Stimulated activated CD8-positive, alpha-beta memory T cell treated with anti-CD3 and anti-CD28 coated beads, Interleukin-2, amount 100 ng/mL, for 48 hours (primary cell): ENCODE results near the gene SAXO1.
"Not testable (repeated sequence)": the region's sequence is repeated elsewhere in the genome, so short reads cannot be mapped to it uniquely, and the experiment has no call there.

Source experiments
- DNase-seq, 2 donors: peaks; one replicate each; pipeline ENCODE4 v3.0.0-alpha.2; 2020; ENCODE audit warnings: low read depth in 2 of 2

The SAXO1 gene

GRCh38 chr9:18970393-18970792 lies 62.6 kb downstream of the SAXO1 start:
- no peak for DNase-seq

DNA sequence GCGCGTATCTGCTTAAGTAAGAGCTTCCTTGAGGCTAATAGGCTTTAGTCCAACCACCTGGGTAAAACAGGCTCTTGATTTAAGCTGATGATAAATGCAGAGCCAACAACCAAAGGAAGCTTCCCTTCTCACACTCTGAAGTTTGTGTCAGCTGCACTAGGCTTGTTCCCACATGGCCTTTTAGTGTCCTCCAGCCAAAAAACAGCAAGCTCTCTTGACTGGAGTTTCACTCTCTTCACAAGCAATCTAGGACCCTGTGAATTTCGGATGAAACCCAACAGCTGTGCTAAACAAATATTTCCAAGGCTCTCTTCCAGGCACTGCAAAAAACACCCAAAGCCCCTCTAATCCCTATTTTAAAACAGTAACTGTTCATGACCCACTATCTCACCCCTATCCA lies 63.9 kb downstream of the SAXO1 start:
- DNase-seq = no peak

- no peak for DNase-seq
Observed at GRCh38 chr9:18955626-18956025, 77.4 kb downstream of the SAXO1 start.

GRCh38 chr9:18951936-18952335 lies 81.1 kb downstream of the SAXO1 start:
- DNase-seq = no peak

GRCh38 chr9:18947892-18948339 lies 85.1 kb downstream of the SAXO1 start:
- no peak for DNase-seq

DNA sequence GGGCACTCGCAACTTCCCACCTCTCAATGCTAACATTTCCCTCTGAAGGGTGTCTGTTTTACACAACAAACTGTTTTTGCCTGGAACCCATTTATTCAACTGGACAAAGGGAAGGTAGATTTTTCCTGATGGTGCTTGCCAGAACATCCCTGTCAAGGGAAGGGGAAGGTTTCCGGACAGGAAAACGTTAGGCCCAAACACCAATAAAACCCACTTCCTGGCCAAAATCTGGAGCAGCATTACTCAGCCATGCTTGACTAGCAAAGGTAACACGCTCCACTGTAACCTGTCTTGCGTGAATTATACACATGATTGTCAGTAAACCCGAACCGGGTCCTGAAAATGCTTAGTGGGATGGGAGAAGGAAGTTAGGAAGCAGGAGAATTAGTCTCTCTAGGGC lies 90.2 kb downstream of the SAXO1 start:
- DNase-seq = no peak

DNA sequence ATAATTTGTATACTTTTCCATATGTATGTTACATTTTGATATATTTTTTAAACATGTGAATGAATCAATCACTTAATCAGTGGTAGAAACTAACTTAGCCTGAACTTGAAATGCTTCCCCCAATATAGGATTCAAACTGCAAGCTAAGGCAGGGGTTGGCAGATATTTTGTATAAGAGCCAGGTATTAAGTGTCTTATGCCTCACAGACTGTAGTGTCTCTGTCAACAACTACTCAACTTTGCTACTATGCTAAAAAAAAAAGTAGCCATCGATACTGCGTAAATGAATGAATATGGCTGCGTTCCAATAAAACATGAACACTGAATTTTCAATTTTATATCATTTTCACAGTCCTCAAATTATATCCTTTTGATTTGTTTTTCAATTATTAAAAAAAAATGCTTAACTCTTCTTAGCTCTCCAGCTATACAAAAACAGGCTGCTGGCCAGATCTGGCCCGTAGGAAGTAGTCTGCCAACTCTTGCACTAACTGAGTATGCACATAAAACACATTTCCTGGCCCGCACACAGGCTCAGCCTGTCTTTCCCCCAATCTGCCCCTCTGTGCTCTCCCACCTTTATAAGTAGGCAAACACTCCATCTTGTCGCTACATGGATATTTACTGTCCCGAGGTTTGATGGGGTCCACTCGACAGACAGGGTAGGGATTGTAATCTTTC lies 91.8 kb downstream of the SAXO1 start:
- DNase-seq = no peak

DNA sequence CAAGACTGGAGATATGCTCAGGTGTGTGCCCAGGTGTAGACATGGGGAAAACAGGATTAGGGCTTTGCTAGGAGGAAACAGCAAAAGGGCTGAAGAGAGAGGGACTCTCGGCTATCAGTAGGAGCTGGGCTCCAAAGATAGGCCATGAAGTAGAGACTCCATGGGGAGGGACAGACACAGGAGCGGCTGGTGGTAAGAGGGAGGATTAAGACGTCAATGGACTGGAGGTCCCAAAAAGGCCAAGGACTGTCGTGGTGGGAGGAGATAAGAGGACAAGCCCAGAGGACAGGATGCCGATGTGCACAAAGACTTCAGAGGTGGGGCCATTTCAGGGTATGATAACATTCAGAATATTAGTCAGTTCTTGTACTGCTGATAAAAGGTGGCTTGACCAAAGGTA lies 93.1 kb downstream of the SAXO1 start:
- no peak for DNase-seq

DNA sequence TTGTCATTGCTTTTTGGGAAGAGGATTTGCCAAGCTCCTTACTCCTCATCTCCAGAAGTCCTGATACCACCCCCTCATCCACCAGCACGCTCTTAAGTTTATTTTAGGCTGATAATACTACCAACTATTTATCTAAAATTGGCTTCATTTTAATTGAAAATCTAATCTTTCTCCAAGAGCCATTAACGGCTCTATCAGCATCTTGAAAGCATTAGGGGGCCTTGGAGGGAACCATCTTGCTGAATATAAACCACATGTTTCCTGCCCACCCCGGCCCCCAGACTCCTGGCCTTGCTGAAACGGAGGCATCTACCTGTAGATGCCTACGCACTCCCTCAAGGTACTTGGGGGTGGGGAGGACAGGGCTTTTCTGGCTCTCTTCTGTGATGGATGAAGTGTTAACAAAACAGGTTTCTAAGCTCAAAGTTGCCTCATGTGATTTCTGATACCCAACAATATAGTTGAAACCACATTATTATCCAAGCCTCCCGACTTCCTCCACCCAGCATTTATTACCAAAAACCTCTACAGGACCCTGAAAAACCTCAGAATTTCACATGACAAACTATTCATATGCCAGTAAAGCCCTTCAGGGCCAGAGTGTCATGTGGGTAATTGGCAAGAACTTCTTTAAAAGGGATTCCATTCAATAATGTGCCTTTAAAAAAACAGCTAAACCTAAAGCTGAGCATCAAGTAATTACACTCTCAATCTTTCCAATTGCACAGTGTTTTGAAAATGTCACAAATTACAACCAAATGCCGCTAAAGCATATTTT lies 96.7 kb downstream of the SAXO1 start:
- DNase-seq = no peak

GRCh38 chr9:18935541-18935940 lies 97.5 kb downstream of the SAXO1 start:
- DNase-seq = no peak

GRCh38 chr9:18930611-18931010 lies 102.4 kb downstream of the SAXO1 start:
- DNase-seq = not testable (repeated sequence)

GRCh38 chr9:18928711-18929110 lies 104.3 kb downstream of the SAXO1 start:
- DNase-seq = no peak

DNA sequence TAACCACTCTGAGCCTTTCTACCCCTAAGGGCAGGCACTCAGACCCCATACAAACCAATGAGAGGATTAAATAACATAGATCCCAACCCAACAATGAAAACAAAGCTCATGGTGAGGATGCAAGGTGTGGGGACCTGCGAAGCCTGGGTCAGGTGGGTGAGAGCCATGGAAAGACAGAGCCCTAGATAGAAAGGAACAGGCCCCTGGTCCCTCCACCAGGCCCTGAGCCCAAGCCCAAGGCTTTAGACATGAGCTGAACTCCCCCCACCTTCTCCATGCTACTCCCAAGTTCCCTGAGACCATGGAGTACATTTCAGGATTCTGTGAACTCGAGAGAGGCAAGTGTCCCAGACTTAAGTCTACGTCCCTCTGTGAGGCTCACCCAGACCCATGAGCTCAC lies 106.5 kb downstream of the SAXO1 start:
- DNase-seq = no peak

DNA sequence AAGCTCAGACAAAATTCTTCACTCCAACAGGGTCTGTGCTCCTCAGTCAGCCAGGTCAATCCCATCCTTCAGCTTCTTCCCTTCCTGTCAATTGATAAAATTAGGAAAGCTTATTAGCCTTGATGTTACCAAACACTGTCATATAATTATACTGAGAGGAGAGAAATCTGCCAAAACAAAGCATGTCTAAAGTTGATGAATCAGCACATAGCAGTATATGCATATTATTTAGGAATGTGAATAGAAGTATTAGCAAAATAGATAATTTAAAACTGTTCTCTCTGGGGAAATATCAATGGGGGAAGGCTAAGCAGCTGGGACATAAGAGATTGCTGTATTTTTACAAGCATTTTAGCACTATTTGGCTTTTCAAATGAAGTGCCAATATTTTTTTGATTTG lies 107.1 kb downstream of the SAXO1 start:
- DNase-seq = no peak

DNA sequence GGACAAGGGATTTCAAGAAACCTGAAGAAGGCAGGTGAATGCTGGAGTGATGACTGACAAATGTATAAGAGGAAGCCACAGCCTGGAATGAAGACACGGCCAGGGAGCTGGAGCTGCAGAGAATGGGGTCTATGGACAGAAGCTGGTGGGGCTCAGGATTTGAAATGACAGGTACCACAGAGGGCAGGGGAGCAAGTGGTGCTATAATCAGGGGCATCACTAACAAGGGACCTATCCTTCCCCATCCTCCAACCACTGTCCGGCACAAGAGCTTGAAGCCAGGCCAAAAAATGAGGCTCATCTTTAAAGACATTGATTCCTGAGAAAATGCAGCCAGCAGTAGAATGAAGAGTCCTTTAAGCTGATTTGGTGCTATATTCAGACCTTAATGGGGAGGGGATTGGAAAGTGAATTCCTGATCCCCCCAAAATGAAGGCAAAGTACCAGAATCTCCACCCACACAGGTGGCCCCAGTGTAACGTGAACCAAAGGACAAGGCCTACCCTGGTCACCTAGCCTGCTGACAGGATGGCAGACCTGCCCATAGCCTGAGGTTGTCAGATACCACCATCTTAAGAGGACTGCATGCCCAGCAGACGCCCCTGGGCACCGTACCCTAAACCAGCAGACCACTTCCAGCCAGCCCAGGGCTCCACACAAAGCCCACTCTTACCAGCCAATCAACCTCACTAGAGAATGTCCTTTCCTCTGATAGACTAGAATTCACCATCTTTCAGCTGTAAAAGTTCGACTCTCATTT lies 109.2 kb downstream of the SAXO1 start:
- no peak for DNase-seq

DNA sequence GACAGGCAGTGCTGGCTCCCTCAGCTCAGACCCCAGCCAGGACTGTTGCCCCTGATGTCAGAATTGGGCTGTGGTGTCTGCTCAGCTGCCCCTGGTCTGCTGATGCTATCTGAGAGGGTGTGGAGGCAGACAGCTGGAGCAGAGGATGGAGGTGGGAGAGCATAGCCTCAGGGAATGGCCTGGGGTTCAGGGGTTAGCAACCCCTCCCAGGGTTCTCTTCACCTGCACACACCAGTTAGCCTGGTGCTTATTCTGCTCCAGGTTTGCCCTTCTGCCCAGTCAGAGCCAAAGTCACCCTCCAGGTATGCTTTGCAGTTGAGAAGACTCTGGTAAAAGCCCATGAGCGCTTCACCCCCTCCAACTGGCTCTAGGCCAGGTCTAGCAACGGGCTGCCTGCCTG lies 109.8 kb downstream of the SAXO1 start:
- no peak for DNase-seq

- DNase-seq = no peak
Observed at GRCh38 chr9:18922161-18922885, 110.7 kb downstream of the SAXO1 start.

DNA sequence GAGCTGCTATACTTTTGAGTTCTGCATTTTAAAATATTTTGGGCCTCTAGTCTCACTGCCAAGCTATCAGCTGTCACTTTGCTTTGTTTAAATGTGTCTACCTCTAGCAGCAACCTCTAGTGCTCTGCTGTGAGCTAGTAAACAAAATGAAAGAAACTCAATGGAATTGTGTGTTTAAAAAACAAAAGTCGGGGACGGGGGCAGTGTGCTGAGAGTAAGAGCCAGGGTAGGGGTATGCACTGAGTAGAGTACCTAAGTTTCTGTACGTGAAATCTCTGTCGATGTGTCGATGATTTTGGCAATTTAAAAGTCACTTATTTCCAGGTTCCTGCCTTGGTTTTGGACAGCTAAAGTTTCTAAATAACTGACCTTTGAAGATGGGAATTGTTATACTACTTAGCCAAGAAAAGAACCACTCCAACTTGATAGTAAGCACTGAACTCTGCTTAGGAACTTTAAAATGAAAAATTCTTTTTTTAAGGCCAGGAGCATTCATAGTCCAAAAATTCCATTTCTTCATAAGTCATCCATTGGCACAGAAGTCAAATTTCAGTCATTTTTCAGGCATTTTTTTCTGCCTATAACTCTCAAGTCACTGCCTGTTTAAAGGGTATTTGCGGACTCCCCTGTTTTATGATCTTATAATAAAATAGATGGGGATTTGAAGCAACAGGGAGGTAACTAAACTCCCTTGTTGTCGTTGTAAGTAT lies 111.5 kb downstream of the SAXO1 start:
- DNase-seq = no peak

- DNase-seq = no peak
Observed at GRCh38 chr9:18920141-18921084, 112.6 kb downstream of the SAXO1 start.

- DNase-seq = no peak
Observed at GRCh38 chr9:18911714-18912342, 121.2 kb downstream of the SAXO1 start.
